22Rv1 (cell line): Measurements from ENCODE around the gene SLC6A19.

Source experiments
- H3K27ac ChIP-seq: fragments of 450-650 bp; 2 replicates; pipeline ENCODE4 v1.5.1; 2017
- ZFX ChIP-seq: fragments of 450-650 bp; IDR thresholded peaks from 2 replicates; pipeline ENCODE4 v1.6.1; 2017; ENCODE audit warnings: antibody characterized with exemption, borderline replicate concordance
- TF ChIP-seq, protein P1 (sequence below): fragments of 450-650 bp; IDR thresholded peaks from 2 replicates; pipeline ENCODE4 v1.5.1; 2017; ENCODE audit warnings: mild to moderate bottlenecking

Gene SLC6A19

DNA sequence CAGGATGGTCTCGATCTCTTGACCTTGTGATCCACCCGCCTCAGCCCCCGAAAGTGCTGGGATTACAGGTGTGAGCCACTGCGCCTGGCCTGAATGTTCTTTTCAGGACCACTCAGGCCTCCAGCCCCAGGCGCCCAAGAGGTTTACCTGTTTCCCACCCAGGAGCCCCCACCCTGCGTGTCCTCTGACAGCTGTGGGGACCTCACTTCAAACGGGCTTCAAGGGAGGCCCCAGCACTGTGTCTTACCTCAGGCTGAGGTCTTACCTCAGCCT lies 19.1 kb upstream of the SLC6A19 start:
- H3K27ac ChIP-seq, result no peak overlapping the region
- TF ChIP-seq ZFX, result no peak
- TF ChIP-seq, protein P1, sequence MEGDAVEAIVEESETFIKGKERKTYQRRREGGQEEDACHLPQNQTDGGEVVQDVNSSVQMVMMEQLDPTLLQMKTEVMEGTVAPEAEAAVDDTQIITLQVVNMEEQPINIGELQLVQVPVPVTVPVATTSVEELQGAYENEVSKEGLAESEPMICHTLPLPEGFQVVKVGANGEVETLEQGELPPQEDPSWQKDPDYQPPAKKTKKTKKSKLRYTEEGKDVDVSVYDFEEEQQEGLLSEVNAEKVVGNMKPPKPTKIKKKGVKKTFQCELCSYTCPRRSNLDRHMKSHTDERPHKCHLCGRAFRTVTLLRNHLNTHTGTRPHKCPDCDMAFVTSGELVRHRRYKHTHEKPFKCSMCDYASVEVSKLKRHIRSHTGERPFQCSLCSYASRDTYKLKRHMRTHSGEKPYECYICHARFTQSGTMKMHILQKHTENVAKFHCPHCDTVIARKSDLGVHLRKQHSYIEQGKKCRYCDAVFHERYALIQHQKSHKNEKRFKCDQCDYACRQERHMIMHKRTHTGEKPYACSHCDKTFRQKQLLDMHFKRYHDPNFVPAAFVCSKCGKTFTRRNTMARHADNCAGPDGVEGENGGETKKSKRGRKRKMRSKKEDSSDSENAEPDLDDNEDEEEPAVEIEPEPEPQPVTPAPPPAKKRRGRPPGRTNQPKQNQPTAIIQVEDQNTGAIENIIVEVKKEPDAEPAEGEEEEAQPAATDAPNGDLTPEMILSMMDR, result no peak

DNA sequence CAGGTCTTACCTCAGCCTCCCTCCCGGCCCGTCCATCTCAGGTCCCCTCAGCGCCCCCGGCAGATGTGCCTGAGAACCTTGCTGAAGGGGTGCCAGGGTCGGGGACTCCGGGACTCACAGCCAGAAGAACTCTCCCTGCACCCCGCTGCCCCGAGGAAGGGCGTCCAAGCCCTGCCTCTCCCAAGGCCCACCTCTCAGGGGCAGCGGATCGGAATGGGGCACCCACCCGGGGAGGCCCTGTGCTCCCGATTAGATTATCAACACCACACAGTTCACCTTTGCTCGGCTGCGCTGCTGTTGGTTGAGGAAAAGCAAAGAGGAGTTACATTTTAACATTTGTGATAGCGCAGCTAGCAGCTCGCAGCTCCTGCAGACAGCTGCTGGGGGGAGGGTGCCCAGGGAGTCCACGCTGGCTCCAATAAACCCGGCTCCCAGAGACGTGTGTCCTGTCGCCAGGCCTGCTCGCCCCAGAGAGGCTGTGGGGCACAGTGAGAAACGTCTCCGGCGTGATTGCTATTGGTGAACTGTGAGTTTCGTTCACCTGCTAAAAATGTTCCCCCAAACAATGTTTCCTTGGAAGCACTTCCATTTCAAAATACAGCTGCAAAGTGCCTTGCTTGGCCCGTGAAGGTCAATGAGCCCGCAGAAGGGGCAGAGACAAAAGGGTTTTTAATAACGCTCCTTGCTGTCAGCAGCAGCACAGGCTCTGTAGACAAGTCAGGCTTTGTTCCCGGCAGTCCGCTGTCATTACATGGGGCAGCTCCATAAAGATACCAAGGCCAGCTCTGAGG lies 18.6 kb upstream of the SLC6A19 start:
- no peak for TF ChIP-seq ZFX
- TF ChIP-seq, protein P1, result no peak
- no peak overlapping the region for H3K27ac ChIP-seq

DNA sequence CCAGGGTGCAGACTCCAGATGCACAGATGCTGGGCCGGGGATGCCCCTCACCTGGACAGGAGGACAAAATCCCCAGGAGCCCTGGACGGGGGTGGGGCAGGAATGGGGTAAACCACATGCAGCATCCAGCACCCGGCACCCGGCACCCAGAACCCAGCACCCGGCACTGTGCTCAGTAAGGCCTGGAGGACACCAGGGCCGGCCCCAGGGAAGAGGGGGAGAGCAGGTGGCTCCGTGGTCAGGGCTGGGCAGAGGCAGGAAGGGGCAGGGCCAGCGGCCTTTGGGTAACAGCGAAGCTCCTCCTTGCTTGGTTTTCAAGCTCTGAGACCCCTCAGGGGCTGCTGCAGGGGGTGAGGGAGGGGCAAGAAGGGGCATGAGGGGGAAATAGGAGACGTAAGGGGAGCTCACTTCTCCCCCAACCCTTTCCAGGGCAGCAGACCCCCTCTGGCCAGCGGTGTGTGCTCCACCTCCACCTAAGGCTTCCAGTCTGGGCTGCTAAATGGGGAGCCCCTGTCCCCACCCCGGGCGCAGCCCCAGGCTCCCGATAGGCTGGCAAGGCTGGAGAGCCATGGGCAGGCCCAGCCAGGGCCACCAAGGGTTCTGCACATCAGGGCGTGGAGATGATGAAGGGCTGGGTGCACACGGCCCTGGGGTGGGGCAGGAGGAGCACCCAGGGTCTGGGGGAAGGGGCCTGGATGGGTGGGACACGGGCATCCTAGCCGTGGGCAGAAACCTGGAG lies 17.8 kb upstream of the SLC6A19 start:
- no peak for TF ChIP-seq ZFX
- TF ChIP-seq, protein P1, result no peak

DNA sequence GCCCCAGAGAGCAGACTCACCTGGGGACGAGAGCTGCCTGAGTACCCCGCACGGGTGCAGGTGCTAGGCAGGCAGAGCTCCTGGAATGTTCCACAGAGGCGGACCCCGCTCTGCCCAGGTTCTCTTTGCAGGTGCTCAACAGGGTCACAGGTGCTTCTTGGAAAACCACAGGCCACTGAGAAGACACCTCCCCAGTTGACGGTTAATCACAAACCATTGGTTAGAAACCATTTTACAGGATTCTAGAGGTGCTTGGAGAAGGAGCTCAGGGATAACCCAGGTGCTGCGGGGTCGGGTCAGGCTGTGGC lies 17.3 kb upstream of the SLC6A19 start:
- no peak overlapping the region for H3K27ac ChIP-seq
- no peak for TF ChIP-seq ZFX
- TF ChIP-seq, protein P1, result no peak

More for the DNA sequence above, 17.8 kb upstream of the SLC6A19 start:
- H3K27ac ChIP-seq, result no peak overlapping the region

DNA sequence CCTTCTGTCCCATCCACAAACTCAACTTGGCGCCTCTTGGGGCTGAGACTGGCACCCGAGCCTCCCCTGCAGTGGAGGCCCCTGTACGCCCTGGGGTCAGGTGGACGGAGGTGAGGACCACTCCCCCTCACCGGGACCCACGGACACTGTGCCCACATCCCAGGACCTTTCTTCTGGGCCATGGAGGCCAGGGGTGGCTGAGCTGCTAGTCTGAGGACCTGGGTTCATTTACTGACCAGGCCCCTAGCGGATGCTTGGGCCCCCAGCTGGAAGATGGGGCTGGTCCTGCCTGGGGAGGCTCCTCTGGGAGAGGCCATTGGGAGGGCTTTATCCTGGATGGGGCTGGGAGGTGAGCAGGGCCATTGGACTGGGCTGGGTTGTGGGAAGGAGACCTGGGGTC lies 16.9 kb upstream of the SLC6A19 start:
- TF ChIP-seq, protein P1, result no peak
- TF ChIP-seq ZFX, result no peak

DNA sequence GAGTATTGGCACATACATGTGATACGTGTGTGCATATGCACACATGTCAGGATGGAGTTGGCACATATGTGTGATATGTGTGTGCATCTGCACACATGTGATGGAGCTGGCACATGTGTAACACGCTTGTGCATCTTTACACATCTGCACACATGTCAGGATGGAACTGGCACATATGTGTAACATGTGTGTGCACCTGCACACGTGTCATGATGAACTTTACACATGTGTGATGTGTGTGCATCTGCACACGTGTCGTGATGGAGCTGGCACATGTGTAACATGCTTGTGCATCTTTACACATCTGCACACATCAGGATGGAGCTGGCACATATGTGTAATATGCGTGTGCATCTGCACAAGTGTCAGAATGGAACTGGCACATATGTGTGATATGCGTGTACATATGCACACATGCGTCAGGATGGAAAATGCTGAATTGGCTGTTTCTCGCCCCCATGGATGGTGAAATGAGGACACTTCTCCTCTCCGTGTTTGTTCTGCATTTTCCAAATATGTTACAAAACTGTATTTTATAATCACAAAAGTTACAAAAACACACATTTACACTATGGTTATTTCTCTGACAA lies 16.3 kb upstream of the SLC6A19 start:
- H3K27ac ChIP-seq, result no peak overlapping the region
- TF ChIP-seq, protein P1, result no peak
- no peak for TF ChIP-seq ZFX

More for the DNA sequence above, 16.9 kb upstream of the SLC6A19 start:
- no peak overlapping the region for H3K27ac ChIP-seq
